Body of pancreas (tissue), 4 donors: Measurements from ENCODE around the gene SLC27A3. TPM values are rescaled to one million over a fixed set of nuclear protein-coding genes. Genes with fewer than 3 reads are reported as not detected.
"Not testable (repeated sequence)": the region's sequence is repeated elsewhere in the genome, so short reads cannot be mapped to it uniquely, and the experiment has no call there.

Experiments
- ATAC-seq: fragments of 150-250 bp; one replicate; pipeline ENCODE4 v1.9.1; 2016
- DNase-seq, 4 donors: peaks; one replicate each; pipeline ENCODE4 v3.0.0-alpha.2; 2019
- H3K27ac ChIP-seq, 4 donors: fragments of 200-600 bp; sonication (generic); 1 replicate in 3 of 4; 2 replicates in 1 of 4; pipeline versions ENCODE4 v1.5.1 to v1.6.1; 2016 to 2019; ENCODE audit warnings: mild to moderate bottlenecking in 1 of 4, mixed read lengths in 1 of 4, moderate library complexity in 1 of 4
- H3K27me3 ChIP-seq, 2 donors: fragments of 200-600 bp; sonication (generic); one replicate each; pipeline ENCODE4 v1.6.0; 2016; ENCODE audit warnings: mild to moderate bottlenecking in 1 of 2
- H3K36me3 ChIP-seq, 2 donors: fragments of 200-600 bp; sonication (generic); replicated peaks in 1 of 2; 2 replicates each; pipeline ENCODE4 v1.5.1; 2016; ENCODE audit warnings: low read depth in 2 of 2; ENCODE audit not compliant: insufficient read depth in 1 of 2
- H3K4me1 ChIP-seq: fragments of 200-600 bp; sonication (generic); one replicate; pipeline ENCODE4 v1.6.0; 2016
- H3K4me3 ChIP-seq, 2 donors: fragments of 200-600 bp; sonication (generic); 1 replicate in 1 of 2; 2 replicates in 1 of 2; pipeline ENCODE4 v1.5.1; 2016 to 2019
- H3K9me3 ChIP-seq, 3 donors: fragments of 200-600 bp; sonication (generic); 1 replicate in 2 of 3; 2 replicates in 1 of 3; pipeline ENCODE4 v1.5.1; 2016
- POLR2A ChIP-seq, 3 donors: fragments of 450-650 bp; IDR thresholded peaks; one replicate each; pipeline ENCODE4 v1.6.1; 2016; ENCODE audit warnings: antibody characterized with exemption in 3 of 3, mild to moderate bottlenecking in 2 of 3
- WGBS, 2 donors: methylation state at CpG; one replicate each; pipeline ENCODE4 v1.1.5; 2017; 5-methylcytosine and 5-hydroxymethylcytosine counted together
- intact Hi-C: fragments of 100-400 bp; cut with DNase I; formaldehyde crosslinking; loops from one replicate; pipeline ENCODE4 v1.15.1; 2023
- total RNA-seq, 2 donors: library from RNA; depleted of rRNA; stranded (reverse); fragments of >200 nt; gene quantifications; one replicate each; pipeline ENCODE4 v1.1.0, GENCODE V29; 2016
- TF ChIP-seq, protein P1 (sequence below), 7 experiments: fragments of 450-650 bp in 4 of 7; fragments of 200-600 bp in 3 of 7; sonication (generic) in 3 of 7; IDR thresholded peaks; one replicate each; pipeline ENCODE4 v1.5.1; 2016 to 2019; ENCODE audit warnings: antibody characterized with exemption in 7 of 7

The SLC27A3 gene
- total RNA-seq, 2 donors from 2014 or later: 15.0 to 21.1 TPM

GRCh38 chr1:153760440-153760839, 14.8 kb upstream of the SLC27A3 start:
- intact Hi-C loops: no loop called here
- 94% methylated on average over 4 of the region's 4 CpGs for WGBS, 2 donors

GRCh38 chr1:153763365-153764225, 11.6 kb upstream of the SLC27A3 start:
- Histone ChIP-seq H3K27ac (peak overlapping the region in 3 of 4 donors; percentile 36 to 66 (median 64)), H3K36me3 (peaks cover 0 to 5% of the 10 kb centered on the region in 2 donors), H3K9me3 (no peaks in the 10 kb centered on the region), H3K4me1 (peaks cover 18% of the 10 kb centered on the region), H3K4me3 (no peak overlapping the region), H3K27me3 (no peaks in the 10 kb centered on the region)
- intact Hi-C loops: no loop called here
- TF ChIP-seq POLR2A (IDR thresholded peaks at IDR 0.05): no peak
- TF ChIP-seq, protein P1, sequence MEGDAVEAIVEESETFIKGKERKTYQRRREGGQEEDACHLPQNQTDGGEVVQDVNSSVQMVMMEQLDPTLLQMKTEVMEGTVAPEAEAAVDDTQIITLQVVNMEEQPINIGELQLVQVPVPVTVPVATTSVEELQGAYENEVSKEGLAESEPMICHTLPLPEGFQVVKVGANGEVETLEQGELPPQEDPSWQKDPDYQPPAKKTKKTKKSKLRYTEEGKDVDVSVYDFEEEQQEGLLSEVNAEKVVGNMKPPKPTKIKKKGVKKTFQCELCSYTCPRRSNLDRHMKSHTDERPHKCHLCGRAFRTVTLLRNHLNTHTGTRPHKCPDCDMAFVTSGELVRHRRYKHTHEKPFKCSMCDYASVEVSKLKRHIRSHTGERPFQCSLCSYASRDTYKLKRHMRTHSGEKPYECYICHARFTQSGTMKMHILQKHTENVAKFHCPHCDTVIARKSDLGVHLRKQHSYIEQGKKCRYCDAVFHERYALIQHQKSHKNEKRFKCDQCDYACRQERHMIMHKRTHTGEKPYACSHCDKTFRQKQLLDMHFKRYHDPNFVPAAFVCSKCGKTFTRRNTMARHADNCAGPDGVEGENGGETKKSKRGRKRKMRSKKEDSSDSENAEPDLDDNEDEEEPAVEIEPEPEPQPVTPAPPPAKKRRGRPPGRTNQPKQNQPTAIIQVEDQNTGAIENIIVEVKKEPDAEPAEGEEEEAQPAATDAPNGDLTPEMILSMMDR (IDR thresholded peaks at IDR 0.05): no peak
- 74 to 90% methylated on average over 4 to 7 of the region's 7 CpGs for WGBS, 2 donors
- ATAC-seq (peak; percentile 63), DNase-seq (no peak)

More at GRCh38 chr1:153760440-153760839, 14.8 kb upstream of the SLC27A3 start:
- Histone ChIP-seq H3K27ac (no peak overlapping the region), H3K27me3 (no peaks in the 10 kb centered on the region), H3K4me3 (no peak overlapping the region), H3K4me1 (peaks cover 4% of the 10 kb centered on the region), H3K36me3 (peaks cover 0 to 17% of the 10 kb centered on the region in 2 donors), H3K9me3 (no peaks in the 10 kb centered on the region)
- DNase-seq (no peak), ATAC-seq (no peak)
- no peak for TF ChIP-seq POLR2A (IDR thresholded peaks at IDR 0.05)
- TF ChIP-seq, protein P1 (IDR thresholded peaks at IDR 0.05): no peak

DNA sequence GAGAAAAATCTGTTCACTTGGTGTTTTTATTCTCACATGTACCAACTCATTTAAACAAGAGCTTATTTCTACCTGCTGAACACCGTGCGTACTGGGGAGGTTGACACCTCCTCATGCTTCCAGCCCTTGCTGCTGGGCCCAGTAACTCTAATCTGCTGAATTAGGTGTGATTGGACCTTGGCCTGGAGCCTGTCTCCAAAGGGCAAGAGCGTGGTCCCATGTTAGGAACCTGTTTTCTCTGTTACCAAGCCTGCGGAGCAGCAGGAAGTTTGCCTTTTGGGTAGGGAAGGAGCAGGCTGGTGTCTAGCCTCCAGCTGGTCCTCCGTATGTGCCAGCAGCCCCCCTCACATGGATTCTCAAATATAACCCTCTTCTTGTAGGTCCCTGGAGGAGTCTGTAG, 10.9 kb upstream of the SLC27A3 start:
- Histone ChIP-seq H3K27me3 (no peaks in the 10 kb centered on the region), H3K4me1 (peaks cover 25% of the 10 kb centered on the region), H3K36me3 (peaks cover 0 to 5% of the 10 kb centered on the region in 2 donors), H3K4me3 (no peak overlapping the region), H3K9me3 (no peaks in the 10 kb centered on the region), H3K27ac (peak overlapping the region in 3 of 4 donors; percentile 36 to 66 (median 64))
- intact Hi-C loops: no loop called here
- ATAC-seq (no peak), DNase-seq (no peak)
- TF ChIP-seq, protein P1 (IDR thresholded peaks at IDR 0.05): no peak
- no peak for TF ChIP-seq POLR2A (IDR thresholded peaks at IDR 0.05)
- 83 to 87% methylated on average over 3 to 5 of the region's 5 CpGs for WGBS, 2 donors

DNA sequence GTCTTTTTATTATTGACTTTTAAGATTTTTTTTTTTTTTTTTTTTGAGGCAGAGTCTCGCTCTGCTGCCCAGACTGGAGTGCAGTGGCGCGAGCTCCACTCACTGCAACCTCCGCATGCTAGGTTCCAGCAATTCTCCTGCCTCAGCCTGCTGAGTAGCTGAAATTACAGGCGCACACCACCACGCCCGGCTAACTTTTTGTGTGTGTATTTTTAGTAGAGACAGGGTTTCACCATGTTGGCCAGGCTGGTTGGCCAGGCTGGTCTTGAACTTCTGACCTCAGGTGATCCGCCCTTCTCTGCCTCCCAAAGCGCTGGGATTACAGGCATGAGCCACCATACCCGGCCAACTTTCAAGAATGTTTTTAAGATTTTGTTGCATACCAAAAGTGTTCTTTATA, 8.5 kb upstream of the SLC27A3 start:
- H3K36me3 ChIP-seq, H3K27ac ChIP-seq, H3K4me3 ChIP-seq, intact Hi-C loops, ATAC-seq, H3K9me3 ChIP-seq, H3K27me3 ChIP-seq, DNase-seq: not testable (repeated sequence)
- H3K4me1 ChIP-seq: peaks cover 38% of the 10 kb centered on the region
- 93 to 97% methylated on average over 10 of the region's 10 CpGs for WGBS, 2 donors

GRCh38 chr1:153767519-153767918, 7.7 kb upstream of the SLC27A3 start:
- Histone ChIP-seq H3K27ac (peak overlapping the region in 3 of 4 donors; percentile 66 to 81 (median 76)), H3K4me1 (peaks cover 38% of the 10 kb centered on the region), H3K4me3 (no peak overlapping the region), H3K27me3 (no peaks in the 10 kb centered on the region), H3K36me3 (peaks cover 0 to 5% of the 10 kb centered on the region in 2 donors), H3K9me3 (no peaks in the 10 kb centered on the region)
- 87 to 90% methylated on average over 7 to 11 of the region's 11 CpGs for WGBS, 2 donors
- TF ChIP-seq, protein P1 (IDR thresholded peaks at IDR 0.05): no peak
- no peak for TF ChIP-seq POLR2A (IDR thresholded peaks at IDR 0.05)
- no peak for ATAC-seq
- no peak for DNase-seq
- intact Hi-C loops: no loop called here
